Measurements from ENCODE around the gene TTC3. TPM values are rescaled to one million over a fixed set of nuclear protein-coding genes. Genes with fewer than 3 reads are reported as not detected.

Gene TTC3
- total RNA-seq, 1 experiment from 2014 or later: 92.8 TPM

DNA sequence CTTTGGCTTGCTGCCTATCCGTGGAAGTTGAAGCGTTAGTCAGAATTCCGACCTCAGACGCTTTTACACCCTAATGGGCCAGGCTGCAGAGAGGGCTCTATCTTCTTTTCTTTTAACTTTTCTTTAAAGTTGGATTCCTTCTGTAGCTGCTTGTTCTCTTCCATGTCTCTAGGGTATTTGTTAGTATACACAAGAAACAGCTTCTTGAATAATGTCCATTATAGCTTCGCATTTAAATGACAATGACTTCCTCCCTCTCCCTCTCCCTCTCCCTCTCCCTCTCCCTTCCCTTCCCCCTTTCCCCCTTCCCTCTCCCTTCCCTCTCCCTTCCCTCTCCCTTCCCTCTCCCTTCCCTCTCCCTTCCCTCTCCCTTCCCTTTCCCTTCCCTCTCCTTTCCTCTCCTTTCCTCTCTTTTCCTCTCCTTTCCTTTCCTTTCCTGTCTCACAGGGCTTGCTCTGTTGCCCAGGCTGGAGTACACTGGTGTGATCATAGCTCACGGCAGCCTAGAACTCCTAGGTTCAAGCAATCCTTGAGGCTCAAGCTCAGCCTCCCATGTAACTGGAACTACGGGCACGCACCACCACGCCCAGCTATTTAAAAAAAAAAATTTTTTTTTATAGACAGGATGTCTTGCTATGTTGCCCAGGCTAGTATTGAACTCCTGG, 33.5 kb upstream of the TTC3 start:
- Histone ChIP-seq H3K9me3 (no peaks in the 10 kb centered on the region), H3K36me3 (ENCODE audit: control insufficient read depth, insufficient read depth, low read length) (no peaks in the 10 kb centered on the region), H3K4me3 (ENCODE audit: low read depth, low read length) (no peak overlapping the region), H3K27me3 (replicated peaks; ENCODE audit: control insufficient read depth, insufficient read depth, low read length) (no peaks in the 10 kb centered on the region), H3K4me1 (no peaks in the 10 kb centered on the region)
- Mint-ChIP-seq H3K9me3 (ENCODE audit: unreplicated experiment) (no peaks in the 10 kb centered on the region), H3K27me3 (ENCODE audit: insufficient read depth, unreplicated experiment) (no peaks in the 10 kb centered on the region), H3K36me3 (ENCODE audit: insufficient read depth, unreplicated experiment) (no peaks in the 10 kb centered on the region), H3K4me3 (ENCODE audit: unreplicated experiment) (no peak overlapping the region), H3K4me1 (ENCODE audit: low read depth, unreplicated experiment) (no peaks in the 10 kb centered on the region), H3K27ac (ENCODE audit: unreplicated experiment) (no peak overlapping the region)
- no peak for DNase-seq
- ChIA-PET CTCF (no interaction called here), POLR2A (no interaction called here)
- no TSS peak for BruUV-seq (replicated peaks)
- intact Hi-C loops (cut with micrococcal nuclease; ENCODE audit: unreplicated experiment): no loop called here
- TF ChIP-seq CTCF (IDR thresholded peaks at IDR 0.05; ENCODE audit: insufficient read depth in 1 of 2, low read depth in 1 of 2, low read length in 1 of 2, severe bottlenecking in 1 of 2, unreplicated experiment in 1 of 2): no peak

DNA sequence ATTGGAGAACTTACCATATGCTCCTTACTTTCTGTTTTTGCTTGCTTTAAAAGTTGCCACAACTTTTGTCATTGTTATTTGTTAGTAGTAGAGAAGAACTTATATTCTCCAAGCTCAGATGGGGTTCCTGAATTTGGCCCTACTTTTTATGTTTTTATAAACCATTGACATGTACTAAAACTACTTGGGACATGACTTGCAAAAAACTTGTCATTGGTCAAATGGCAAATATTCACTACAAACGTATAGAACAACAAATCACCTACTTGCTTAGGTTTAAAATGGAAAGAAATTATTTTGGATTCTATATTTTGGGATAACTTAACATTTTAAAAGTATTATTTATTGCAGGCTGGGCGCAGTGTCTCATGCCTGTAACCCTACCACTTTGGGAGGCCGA, 32.8 kb upstream of the TTC3 start:
- no peaks in the 10 kb centered on the region for H3K4me1 ChIP-seq
- no peaks in the 10 kb centered on the region for H3K4me1 Mint-ChIP-seq (ENCODE audit: low read depth, unreplicated experiment)
- intact Hi-C loops (cut with micrococcal nuclease; ENCODE audit: unreplicated experiment): no loop called here
- no peaks in the 10 kb centered on the region for H3K36me3 Mint-ChIP-seq (ENCODE audit: insufficient read depth, unreplicated experiment)
- no peaks in the 10 kb centered on the region for H3K27me3 Mint-ChIP-seq (ENCODE audit: insufficient read depth, unreplicated experiment)
- POLR2A ChIA-PET: no interaction called here
- CTCF ChIA-PET: no interaction called here
- H3K36me3 ChIP-seq (ENCODE audit: control insufficient read depth, insufficient read depth, low read length): no peaks in the 10 kb centered on the region
- H3K4me3 Mint-ChIP-seq (ENCODE audit: unreplicated experiment): no peak overlapping the region
- no peaks in the 10 kb centered on the region for H3K9me3 Mint-ChIP-seq (ENCODE audit: unreplicated experiment)
- no peak for TF ChIP-seq CTCF (IDR thresholded peaks at IDR 0.05; ENCODE audit: insufficient read depth in 1 of 2, low read depth in 1 of 2, low read length in 1 of 2, severe bottlenecking in 1 of 2, unreplicated experiment in 1 of 2)
- no peak overlapping the region for H3K4me3 ChIP-seq (ENCODE audit: low read depth, low read length)
- H3K27me3 ChIP-seq (replicated peaks; ENCODE audit: control insufficient read depth, insufficient read depth, low read length): no peaks in the 10 kb centered on the region
- no peaks in the 10 kb centered on the region for H3K9me3 ChIP-seq
- BruUV-seq (replicated peaks): no TSS peak
- DNase-seq: no peak
- H3K27ac Mint-ChIP-seq (ENCODE audit: unreplicated experiment): no peak overlapping the region

- Mint-ChIP-seq H3K36me3 (ENCODE audit: insufficient read depth, unreplicated experiment) (no peaks in the 10 kb centered on the region), H3K27me3 (ENCODE audit: insufficient read depth, unreplicated experiment) (no peaks in the 10 kb centered on the region), H3K27ac (ENCODE audit: unreplicated experiment) (no peak overlapping the region), H3K4me3 (ENCODE audit: unreplicated experiment) (no peak overlapping the region), H3K9me3 (ENCODE audit: unreplicated experiment) (no peaks in the 10 kb centered on the region), H3K4me1 (ENCODE audit: low read depth, unreplicated experiment) (peaks cover 6% of the 10 kb centered on the region)
- peaks cover 7% of the 10 kb centered on the region for H3K4me1 ChIP-seq
- ChIA-PET POLR2A (interaction anchor here (0.7 kb wide), 1 partner anchor 51 kb away, joined by 3 read pairs; no protein-coding TSS in a partner anchor), CTCF (no interaction called here)
- H3K4me3 ChIP-seq (ENCODE audit: low read depth, low read length): no peak overlapping the region
- H3K27me3 ChIP-seq (replicated peaks; ENCODE audit: control insufficient read depth, insufficient read depth, low read length): no peaks in the 10 kb centered on the region
- no peaks in the 10 kb centered on the region for H3K9me3 ChIP-seq
- no peak for TF ChIP-seq CTCF (IDR thresholded peaks at IDR 0.05; ENCODE audit: insufficient read depth in 1 of 2, low read depth in 1 of 2, low read length in 1 of 2, severe bottlenecking in 1 of 2, unreplicated experiment in 1 of 2)
- no TSS peak for BruUV-seq (replicated peaks)
- H3K36me3 ChIP-seq (ENCODE audit: control insufficient read depth, insufficient read depth, low read length): no peaks in the 10 kb centered on the region
- DNase-seq: no peak
- intact Hi-C loops (cut with micrococcal nuclease; ENCODE audit: unreplicated experiment): no loop called here
Observed at GRCh38 chr21:37041706-37042271, 31.3 kb upstream of the TTC3 start.

Measured in Caco-2 (cell line).